GM12878 (cell line): ENCODE results near the gene ANTXR2.

ENCODE experiments used
- POLR2A ChIP-seq: IDR thresholded peaks from 2 replicates; pipeline ENCODE4 v1.6.1; 2011; ENCODE audit warnings: low read depth, mild to moderate bottlenecking, low read length
- YY1 ChIP-seq: IDR thresholded peaks from 2 replicates; pipeline ENCODE4 v1.6.1; 2011; ENCODE audit warnings: low read depth, mild to moderate bottlenecking, low read length

- TF ChIP-seq YY1 (no peak), POLR2A (no peak)
Observed at GRCh38 chr4:80026100-80026499, 46.9 kb downstream of the ANTXR2 start.
